Stimulated activated CD8-positive, alpha-beta memory T cell treated with anti-CD3 and anti-CD28 coated beads, Interleukin-12 subunit alpha, Interleukin-12 subunit beta, amount 100 ng/mL, for 24 hours (primary cell): ENCODE data around the gene POLR2F.
"Not testable (repeated sequence)": the region's sequence is repeated elsewhere in the genome, so short reads cannot be mapped to it uniquely, and the experiment has no call there.

Experiments used
- DNase-seq: peaks from one replicate; pipeline ENCODE4 v3.0.0-alpha.2; 2020; ENCODE audit errors: extremely low read depth

The POLR2F gene

DNA sequence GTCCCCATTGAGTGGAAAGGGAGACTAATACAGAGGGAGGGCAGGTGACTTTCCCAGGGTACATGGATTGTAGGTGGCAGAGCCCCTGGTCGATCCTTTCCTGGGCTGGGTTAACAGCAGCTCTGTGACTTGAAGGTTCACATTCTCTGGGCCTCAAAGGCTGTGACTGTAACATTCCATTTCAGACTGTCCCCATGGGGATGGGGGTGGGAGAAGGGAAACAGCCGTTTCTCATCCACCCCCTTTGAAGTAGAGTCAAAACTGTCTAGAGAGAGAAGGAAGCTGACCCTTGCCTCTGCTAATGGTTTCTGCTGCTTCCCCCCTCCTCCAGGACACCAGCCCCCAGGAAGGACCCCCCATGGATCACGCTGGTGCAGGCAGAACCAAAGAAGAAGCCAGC, 28.2 kb upstream of the POLR2F start:
- DNase-seq = no peak

DNA sequence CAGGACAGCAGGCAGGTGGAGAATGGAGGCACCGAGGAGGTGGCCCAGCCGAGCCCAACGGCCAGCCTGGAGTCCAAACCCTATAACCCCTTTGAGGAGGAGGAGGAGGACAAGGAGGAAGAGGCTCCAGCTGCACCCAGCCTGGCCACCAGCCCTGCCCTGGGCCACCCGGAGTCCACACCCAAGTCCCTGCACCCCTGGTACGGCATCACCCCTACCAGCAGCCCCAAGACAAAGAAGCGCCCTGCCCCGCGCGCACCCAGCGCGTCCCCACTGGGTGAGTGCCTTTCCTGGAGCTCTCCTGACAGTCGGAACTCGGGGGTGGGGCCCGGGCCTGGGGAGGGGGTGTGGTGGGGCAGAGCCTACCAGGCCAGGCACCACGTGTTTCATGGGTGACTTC, 27.7 kb upstream of the POLR2F start:
- DNase-seq = no peak

DNA sequence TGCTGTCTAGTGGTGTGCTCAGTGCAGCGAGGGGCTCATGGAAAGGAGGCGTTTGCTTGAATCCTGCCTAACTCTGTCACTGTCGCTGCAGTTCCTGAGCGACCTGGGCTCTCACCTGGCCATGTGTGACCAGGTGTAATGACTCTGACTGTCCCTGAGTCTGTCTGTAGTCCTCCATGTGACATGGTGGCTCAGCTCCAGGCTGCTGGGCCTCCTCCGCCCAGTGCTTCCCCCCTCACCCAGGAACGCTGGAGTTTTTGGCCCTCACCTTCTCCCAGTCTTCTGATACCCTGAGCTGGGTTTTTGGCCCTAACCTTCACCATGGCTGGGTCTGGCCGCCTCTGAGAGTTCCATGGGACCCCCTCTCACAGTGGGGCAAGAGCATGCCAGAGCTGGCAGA, 27.1 kb upstream of the POLR2F start:
- no peak for DNase-seq

DNA sequence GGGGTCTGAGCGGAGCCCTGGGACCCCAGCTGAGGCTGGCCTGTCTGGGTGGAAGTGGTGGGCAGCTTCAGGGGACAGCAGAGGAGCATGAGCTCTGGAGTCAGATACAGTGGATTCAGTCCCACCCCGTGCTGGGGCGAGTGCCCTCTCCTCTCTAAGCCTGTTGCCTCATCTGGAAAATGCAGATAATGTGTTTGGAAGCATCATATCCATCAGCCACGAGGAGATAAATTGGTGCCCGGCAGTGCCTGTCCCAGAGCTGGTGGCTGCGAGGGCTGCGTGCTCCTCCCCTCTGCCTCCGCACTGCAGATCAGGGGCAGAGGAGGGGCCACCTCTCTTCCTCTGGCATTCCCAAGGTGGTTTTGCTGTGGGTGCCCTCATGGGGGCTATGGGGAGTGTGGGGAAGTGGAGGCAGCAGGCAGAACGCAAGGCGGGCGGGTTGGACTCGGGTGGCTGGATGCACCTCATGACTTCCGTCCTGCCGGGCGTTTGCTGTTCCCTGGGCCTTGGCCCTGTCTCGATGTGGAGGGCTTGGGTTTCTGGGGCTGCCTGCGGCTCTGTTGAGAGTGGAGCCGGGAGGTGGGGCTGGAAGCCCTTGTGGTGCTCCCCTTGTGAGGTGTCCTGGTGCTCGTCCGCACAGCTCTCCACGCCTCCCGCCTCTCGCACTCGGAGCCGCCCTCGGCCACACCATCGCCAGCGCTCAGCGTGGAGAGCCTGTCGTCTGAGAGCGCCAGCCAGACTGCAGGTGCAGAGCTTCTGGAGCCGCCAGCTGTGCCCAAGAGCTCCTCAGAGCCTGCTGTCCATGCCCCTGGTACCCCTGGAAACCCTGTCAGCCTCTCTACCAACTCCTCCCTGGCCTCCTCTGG, 26.5 kb upstream of the POLR2F start:
- DNase-seq = no peak

DNA sequence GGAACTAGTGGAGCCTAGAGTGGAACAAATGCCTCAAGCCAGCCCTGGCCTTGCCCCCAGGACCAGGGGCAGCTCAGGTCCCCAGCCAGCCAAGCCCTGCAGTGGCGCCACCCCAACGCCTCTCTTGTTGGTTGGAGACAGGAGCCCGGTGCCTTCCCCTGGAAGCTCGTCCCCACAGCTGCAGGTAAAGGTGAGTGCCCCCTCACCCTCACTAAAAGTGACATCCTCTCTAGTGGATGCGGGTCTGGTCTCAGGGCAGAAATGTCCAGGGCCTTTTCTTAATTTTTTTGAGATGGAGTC, 25.9 kb upstream of the POLR2F start:
- no peak for DNase-seq

DNA sequence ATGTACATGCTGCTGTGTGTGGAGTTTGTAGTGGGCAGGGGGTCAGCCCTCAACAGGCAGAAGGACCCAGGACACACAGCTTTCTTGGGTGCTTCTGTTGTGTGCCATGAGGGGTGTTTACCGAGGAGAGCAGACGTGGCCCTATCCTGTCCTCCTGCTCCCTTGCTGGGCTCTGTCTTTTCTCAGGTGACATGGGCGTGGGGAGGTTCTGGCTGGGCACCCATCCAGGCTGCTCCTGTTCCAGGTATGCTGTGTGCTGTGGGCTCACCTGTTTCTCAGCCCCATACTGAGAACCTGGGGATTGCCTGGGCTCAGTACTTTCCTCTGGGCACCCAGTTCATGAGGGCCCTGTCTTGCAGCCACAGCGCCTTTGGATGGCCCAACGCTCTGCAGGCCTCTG, 24.1 kb upstream of the POLR2F start:
- DNase-seq = no peak

DNA sequence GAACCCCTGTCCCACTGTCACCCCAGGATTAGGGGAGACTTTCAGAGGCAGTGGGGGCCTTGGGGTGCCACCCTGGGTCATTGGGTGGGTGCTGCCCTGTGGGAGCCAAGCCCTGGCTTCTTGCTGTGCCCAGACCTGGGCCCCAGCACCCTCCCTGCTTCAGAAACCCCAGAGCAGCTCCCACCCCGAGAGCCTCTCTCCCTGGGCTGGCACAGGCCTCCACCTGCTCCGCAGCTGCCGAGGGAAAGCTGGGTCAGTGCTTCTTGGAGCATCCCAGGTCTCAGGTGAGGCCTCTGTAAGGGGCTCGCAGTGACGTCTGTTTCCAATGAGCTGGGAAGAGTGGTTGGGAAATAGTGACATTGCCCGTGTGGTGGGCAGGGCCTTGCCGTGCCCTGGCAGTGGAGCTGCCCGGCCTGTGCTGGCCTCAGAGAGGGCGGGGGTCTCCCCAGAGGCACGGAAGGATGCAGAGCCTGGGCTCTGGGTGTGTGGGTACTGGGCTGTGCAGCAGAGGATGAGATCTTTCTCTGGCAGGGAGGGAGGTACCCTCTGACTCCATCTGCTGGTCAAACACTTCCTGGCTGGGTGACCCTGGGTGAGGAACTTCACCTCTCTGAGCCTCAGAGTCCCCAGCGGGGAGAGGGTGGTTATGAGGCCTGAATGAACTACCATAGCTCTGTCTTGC, 23.1 kb upstream of the POLR2F start:
- DNase-seq = no peak

DNA sequence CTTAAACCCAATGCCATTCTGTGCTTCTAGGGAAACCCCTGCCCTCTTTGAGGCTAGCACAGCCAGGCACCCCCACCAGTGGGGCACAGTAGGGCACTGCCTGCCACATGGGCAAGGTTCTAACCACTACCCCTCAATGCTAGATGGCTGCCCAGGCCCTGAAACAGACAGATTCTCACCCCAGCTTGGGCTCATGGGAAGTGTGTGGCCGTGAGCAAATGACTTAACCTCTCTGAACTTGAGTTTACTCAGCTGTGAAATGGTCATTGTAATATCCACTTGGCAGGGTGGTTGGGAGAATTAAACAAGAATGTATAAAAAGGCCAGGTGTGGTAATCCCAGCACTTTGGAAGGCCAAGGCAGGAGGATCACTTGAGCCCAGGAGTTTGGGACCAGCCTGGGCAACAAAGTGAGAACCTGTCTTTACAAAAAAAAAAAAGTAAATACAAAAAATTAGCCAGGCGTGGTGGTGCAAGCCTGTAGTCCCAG, 22.5 kb upstream of the POLR2F start:
- DNase-seq = no peak

DNA sequence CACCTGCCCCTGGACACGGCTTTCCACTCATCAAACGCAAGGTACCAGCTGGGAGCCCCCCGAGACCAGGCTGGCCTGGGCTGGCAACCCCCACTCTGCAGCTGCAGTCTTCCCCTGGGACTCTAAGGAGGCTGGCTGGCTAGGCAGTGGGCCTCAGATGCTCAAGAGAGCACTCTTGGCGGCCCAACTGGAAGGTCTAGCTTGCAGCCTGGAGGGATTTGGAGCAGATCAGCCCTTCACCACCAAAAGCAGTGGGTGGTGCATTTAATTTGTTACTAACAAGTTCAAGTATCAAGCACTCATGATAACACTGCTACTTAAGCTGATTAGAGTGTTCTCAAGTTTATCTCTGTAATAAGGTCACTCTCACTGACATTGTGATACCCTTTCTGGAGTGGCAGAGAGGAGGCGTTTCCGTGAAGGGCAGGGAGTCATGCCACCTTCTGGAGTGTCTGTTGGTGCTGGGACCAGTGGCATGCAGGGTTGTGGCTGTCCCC, 21.6 kb upstream of the POLR2F start:
- no peak for DNase-seq

DNA sequence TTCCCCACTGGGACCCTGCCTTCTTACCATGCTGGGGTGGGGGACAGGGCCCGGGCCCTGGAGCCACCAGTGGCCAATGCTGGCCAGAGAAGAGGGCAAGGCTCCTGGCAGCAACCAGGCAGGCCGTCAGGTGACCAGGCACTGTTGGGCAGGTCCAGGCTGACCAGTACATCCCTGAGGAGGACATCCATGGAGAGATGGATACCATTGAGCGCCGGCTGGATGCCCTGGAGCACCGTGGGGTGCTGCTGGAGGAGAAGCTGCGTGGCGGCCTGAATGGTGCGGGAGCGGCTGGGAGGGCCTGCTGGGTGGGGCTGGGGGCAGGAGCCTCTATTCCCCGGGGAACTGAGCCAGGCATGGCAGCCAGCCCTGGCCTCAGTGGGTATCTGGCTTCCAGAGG, 21.1 kb upstream of the POLR2F start:
- DNase-seq = no peak

DNA sequence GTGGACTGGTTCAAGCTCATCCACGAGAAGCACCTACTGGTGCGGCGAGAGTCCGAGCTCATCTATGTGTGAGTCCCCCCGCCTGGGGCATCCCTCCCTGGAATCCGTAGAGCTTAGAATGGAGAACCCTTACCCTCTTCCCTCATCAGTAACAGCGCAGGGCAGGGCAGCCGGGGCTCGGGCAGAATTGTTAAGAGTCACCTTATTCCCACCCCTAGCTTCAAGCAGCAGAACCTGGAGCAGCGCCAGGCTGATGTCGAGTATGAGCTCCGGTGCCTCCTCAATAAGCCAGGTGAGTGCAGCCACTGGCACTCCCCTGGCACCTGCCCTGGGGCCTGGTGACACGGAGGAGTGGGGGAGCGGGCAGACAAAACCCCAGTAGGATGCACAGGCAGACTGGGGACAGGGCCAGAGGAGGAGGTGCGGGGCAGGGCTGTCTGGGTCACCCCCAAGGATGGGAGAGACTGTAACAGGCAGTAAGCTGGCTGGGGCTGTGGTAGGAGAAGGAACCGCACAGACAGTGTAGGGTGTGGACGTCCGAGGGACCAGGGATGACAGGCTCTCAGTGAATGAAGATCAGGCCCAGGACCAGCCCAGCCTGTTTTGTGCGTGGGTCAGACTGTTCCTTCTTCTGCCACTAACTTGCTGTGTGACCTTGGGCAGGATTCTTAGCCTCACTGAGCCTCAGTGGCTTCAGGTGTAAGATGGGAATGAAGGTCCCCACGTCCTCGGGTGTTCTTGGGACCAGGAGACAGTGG, 20.5 kb upstream of the POLR2F start:
- DNase-seq = no peak

DNA sequence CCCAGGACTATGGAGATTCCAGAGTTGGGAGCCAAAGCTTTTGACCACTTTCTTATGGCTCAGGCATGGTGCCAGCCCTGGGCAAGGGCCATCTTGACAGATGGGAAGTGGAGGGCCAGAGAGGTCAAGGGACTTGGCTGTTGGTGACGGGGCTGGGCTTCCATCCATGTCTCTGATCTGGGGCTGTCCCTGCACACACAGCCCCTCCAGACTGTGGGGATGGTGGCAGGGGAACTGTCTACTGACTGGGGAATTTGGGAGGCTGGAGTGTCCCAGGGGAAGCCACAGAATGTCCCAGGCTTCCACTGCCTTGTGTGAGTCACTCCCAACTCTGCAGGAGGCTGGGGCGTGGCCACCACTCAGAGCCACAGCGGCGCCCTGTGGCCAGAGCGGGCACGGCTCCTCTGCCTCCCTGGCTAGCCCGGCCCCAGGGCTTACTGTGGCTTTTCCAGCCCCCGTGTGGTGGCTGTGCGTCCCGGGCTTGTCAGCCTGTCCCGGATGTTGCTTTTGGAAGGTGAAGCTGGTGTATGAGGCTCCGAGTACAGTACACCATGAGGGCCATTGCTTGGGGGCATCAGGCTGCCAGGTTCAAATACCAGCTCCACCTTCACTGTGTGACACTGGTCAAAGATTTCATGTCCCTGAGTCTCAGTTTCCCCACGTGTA, 19.7 kb upstream of the POLR2F start:
- DNase-seq = peak; percentile 53

DNA sequence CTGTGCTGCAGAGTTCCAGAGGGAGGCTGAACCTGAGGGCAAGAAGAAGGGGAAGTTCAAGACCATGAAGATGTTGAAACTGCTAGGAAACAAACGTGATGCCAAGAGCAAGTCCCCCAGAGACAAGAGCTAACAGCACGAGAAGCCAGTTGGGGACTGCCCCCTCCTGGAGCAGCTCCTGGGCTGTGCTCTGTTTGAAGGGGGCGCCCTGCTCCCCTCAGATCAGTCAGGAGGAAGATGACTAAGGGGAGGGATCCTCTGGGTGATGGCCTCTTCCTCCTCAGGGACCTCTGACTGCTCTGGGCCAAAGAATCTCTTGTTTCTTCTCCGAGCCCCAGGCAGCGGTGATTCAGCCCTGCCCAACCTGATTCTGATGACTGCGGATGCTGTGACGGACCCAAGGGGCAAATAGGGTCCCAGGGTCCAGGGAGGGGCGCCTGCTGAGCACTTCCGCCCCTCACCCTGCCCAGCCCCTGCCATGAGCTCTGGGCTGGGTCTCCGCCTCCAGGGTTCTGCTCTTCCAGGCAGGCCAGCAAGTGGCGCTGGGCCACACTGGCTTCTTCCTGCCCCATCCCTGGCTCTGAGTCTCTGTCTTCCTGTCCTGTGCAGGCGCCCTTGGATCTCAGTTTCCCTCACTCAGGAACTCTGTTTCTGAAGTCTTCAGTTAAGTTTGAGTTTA, 12.7 kb upstream of the POLR2F start:
- DNase-seq = no peak

DNA sequence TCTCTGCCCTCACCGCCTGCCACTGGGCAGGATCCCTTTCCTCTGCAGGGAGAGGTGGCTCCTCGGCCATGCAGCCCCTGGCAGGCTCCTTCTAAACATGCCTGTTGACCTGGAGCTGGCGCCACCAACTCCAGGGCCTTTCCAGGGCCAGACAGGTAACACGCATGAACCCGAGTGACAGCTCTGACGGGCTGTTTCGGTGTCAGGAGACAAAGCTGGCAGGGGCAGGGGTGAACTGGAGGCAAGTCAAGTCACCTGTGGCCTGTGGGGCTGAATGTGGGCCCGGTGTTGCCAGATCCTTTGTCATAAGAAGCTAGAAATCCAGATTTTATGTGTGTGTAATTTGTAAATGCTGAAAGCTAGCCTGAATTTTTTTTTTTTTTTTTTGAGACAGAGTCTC, 11.4 kb upstream of the POLR2F start:
- no peak for DNase-seq

DNA sequence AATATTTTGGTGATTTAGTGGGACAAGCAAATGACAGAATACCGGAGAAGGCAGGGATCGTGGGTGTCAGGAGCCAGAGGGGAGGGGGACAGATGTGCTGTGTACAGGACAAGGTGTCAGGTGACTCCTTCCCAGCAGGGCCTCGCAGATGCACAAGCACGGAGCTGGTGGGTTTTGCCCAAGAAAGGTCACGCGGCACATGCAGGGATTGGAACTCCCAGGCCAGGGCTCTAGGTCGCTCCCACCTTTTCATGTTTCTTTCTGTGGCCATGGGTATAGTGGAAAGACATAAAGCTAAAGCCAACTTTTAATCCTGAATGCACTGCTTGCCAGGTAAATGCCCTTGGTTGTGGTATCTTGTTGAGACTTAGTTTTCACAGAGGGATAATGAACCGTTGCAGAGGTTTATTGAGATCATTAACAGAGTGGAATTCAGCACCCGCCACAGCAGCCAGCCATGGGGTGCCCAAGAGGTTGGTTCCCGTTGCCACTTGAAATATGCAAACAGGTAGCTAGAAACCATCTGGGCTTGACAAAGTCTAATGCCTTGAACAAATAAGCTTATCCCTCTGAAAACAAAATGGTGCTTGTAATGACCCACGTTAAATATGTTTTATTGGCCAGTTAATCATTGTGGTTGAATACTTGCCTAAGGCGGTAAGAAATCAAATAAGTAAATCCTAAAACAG, 10.2 kb upstream of the POLR2F start:
- no peak for DNase-seq

DNA sequence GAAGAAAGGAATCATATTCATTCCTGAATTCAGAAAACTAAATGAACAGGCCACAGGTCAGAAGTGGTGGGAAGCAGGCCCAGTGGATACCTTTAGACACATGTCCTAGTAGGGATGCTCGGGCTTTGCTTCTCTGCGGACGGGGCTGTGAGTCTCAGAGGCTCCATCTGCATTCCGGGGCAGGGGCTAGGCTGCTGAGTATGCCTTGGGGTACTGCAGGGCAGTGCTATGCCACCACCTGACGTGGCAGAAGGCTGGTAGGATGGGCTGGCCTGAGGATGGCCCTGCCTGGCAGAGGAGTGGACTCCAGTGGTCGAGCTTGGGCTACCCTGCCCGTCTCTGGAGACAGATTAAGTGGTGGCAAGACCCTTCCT, 9.7 kb upstream of the POLR2F start:
- no peak for DNase-seq

DNA sequence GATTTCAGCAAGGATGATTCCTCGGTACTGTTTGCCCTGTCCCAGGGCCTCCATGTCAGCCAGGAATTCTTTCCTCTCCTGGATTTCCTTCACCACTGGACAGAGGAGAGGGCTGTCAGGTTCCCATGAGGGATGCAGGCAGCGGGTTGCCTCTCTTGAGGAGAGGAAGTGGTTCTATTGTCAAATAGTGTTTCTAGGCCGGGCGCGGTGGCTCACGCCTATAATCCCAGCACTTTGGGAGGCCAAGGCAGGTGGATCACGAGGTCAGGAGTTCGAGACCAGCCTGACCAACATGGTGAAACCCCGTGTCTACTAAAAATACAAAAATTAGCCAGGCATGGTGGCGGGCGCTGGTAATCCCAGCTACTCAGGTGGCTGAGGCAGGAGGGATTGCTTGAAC, 9.1 kb upstream of the POLR2F start:
- DNase-seq = not testable (repeated sequence)

DNA sequence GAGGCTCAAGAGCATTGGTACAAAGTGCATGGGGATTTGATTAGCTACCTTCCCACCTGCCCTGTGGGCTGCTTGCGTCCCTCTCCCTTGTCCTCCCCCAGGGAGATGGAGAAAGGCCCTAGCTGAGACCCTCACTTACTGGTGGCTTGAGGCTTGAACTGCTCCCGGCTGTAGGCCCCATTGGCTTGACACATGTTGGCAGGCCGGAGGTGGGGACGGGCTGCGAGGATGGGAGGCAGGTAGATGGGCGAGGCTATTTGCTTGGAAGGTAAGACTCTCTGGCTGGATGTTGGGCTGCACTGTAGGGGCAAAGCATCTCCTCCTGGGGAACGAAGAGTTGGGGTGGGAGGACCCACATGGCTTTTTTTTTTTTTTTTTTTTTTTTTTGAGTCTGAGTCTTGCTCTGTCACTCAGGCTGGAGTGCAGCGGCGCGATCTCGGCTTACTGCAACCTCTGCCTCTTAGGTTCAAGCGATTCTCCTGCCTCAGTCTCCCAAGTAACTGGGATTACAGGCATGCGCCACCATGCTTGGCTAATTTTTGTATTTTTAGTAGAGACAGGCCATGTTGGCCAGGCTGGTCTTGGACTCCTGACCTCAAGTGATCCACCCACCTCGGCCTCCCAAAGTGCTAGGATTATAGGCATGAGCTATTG, 6.2 kb upstream of the POLR2F start:
- DNase-seq = not testable (repeated sequence)

DNA sequence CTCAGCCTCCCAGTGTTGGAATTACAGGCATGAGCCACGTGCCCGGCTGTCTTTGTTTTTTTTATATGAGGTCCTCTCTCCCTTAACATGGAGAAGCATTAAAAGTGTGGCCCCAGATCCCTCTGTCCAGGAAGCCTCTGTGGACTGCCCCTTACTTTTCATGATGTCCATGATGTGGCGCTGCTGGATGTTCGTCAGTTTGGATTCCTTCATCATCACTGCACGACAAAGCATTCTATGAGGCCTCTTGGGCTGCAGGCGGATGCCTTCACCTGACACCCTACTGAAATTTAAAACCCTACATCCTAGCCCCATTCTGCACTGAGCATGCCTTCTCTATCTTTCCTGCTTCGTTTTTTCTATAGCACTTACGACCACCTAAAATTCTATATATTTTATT, 2.2 kb upstream of the POLR2F start:
- no peak for DNase-seq

DNA sequence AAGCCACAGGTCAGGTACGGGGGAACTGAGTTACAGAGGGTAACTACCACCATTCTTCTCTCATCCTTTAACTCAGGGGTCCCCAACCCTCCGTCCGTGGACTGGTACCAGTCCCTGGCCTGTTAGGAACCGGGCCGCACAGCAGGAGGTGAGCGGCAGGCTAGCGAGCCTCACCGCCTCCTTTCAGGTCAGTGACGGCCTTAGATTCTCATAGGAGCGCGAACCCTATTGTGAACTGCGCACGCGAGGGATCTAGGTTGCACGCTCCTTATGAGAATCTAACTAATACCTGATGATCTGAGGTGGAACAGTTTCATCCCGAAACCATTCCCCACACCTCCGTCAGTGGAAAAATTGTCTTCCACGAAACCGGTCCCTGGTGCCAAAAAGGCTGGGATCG, 870 bp upstream of the POLR2F start:
- DNase-seq = not testable (repeated sequence)
